CD4-positive, alpha-beta T cell treated with Interleukin-15 for 4 hours (primary cell): ENCODE results near the gene WWC2.

Experiments used
- DNase-seq: peaks from one replicate; pipeline ENCODE4 v3.0.0-alpha.2; 2020; ENCODE audit warnings: low spot score

Gene WWC2

GRCh38 chr4:183354219-183354618, 255.2 kb downstream of the WWC2 start:
- no peak for DNase-seq

GRCh38 chr4:183355405-183355804, 256.3 kb downstream of the WWC2 start:
- no peak for DNase-seq

DNA sequence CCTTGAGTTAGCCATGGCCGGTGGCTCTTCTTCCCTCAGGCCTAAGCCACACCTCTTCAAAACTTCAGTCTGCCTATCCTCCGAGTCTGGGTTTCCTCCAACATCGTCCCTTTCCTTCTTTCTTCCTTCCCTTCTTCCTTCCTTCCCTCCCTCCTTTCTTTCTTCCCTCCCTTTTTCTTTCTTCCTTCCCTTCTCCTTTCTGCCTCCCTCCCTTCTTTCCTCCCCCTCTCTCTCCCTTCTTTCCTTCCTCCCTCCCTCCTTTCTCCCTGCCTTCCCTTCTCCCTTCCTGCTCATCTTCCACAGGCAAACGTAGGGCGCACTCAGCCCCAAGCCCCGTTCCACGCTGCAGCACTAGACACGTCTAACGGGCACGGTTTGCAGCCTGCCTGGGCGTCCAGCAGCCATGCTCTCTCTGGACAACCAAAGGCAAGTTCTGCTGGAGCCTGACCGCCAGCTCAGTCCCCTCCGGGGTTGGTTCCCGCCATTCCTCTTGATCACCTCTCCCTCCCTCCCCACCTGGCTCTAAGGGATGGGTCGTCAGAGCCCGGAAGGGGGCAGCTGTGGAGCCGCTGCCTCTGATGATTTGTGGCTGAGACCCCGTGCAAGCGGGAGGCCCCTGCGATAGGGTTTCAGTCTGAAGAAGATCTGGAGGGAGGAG, 257.2 kb downstream of the WWC2 start:
- no peak for DNase-seq

DNA sequence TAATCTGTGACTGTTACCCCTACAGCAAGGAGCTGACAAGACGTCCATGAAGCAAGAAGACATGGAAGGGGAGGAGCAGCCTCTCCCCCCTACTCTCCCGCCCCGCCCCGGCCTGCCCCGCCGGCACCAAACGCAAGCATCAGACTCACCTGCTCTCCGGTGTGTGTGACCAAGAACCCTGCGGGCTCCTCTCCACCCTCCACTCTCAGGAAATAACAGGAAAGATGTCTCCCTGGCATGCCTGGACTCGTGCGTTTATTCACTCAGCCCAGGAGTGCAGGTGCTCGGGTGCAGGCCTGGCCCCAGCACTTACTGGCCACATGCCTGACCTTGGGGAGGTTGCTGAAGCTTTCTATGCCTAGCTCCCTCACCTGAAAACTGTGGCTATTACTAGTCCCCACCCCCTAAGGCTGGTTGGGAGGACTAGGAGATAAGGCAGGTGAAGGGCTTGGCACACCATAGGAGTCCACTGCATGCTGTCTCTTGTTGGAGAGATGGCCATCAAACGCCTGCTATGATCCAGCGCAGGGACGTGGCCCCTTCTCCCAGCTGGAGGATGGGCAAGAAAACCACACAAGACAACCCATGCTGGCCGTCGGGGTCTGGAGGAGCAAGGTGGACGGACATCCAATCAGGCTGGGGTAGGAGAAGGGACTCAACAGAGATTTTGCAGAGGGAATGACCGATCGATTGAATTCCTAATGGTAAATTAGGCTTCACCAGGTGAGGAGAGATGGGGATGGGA, 258.0 kb downstream of the WWC2 start:
- no peak for DNase-seq

GRCh38 chr4:183358215-183358755, 259.2 kb downstream of the WWC2 start:
- no peak for DNase-seq

- no peak for DNase-seq
Observed at GRCh38 chr4:183360161-183360919, 261.3 kb downstream of the WWC2 start.

- no peak for DNase-seq
Observed at GRCh38 chr4:183362036-183362435, 263.0 kb downstream of the WWC2 start.

DNA sequence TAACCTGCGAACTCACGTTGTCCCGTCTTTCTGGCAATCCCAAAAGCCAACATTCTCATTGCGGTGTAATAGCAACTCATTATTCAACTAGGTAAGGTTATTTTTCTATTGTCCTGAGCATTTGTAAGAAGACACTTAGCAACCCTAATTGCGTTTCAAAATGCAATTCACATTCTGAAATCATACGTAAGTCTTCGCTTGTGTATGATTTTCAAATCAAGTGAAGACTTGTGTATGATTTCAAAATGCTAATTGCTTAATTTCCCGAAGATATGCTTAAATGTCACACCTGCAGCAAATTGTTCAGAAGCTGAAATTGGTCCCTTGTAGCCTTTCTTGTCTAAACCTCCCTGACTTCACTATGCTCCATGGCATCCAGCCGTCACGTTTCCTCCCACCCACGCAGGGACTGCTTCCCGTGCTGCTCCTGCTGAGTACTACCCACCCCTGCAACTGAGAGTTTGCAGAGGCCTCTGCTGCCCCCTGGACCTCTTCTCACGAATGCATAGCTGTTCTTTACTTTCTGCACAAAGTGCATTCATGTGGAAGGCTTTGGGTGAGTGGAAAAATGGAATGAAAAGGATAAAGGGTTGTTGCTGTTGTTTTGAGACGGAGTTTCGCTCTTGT, 264.0 kb downstream of the WWC2 start:
- DNase-seq = no peak

DNA sequence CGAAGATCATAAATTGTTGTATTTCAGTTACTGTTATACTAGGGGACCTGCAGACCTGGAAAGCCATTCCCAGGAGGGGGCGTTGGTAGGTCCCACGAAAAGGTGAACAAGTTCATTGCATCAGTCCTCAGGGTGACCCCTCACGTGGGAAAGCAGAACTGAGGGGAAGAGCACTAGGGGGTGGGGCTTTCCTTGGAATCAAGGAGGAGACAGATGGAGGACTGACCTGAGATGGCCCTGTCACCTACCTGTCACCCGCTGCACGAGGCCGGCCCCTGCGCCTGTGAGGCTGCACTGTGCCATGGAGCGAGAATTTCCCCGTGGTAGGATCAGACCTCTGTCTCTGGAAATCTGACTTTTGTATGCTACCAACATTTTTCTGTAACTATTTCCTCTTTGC, 265.0 kb downstream of the WWC2 start:
- no peak for DNase-seq

DNA sequence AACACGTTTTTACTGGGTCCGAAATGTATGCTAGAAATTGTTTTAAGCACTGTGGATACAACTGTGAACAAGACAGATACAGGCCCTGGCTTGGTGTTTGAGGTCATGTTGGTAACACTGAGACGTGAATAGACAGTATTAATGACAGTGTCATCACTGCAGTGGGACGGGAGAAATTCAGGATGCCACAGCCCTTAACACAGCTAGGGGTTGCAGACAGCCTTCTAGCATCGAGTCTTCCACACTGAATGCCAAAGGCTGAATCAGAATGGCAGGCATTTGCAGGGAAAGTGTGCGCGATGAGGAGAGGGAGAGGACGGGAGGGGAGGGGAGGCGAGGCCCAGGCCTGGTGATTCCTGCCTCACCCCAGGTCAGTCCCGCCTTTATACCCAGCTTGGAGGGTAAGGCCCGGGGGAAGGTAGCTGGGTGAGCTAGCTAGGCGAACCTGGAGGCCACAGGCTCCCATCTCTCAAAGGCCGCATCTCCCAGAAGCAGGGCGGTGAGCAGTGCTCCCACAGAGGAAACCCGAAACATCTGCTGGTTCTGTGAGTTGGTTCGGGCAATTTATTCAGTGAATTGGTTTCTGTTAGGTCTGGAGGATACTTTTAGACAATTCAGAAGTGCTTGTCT, 267.3 kb downstream of the WWC2 start:
- DNase-seq = no peak

- DNase-seq = no peak
Observed at GRCh38 chr4:183369073-183369472, 270.0 kb downstream of the WWC2 start.
